GM12864 (cell line): ENCODE results near the gene RAB11B.
"Not testable (repeated sequence)": the region's sequence is repeated elsewhere in the genome, so short reads cannot be mapped to it uniquely, and the experiment has no call there.

Experiments used
- DNase-seq: peaks from one replicate; pipeline ENCODE4 v3.0.0-alpha.2; 2011; ENCODE audit warnings: low read depth
- H3K4me3 ChIP-seq: 2 replicates; pipeline ENCODE4 v1.5.1; 2011; ENCODE audit warnings: mild to moderate bottlenecking, low read depth, low read length, control low read depth
- TF ChIP-seq, protein P1 (sequence below): IDR thresholded peaks from 2 replicates; pipeline ENCODE4 v1.5.1; 2011; ENCODE audit warnings: low read depth, mild to moderate bottlenecking, moderate library complexity, low read length, control low read depth, inconsistent platforms; ENCODE audit errors: missing control alignments

RAB11B gene

DNA sequence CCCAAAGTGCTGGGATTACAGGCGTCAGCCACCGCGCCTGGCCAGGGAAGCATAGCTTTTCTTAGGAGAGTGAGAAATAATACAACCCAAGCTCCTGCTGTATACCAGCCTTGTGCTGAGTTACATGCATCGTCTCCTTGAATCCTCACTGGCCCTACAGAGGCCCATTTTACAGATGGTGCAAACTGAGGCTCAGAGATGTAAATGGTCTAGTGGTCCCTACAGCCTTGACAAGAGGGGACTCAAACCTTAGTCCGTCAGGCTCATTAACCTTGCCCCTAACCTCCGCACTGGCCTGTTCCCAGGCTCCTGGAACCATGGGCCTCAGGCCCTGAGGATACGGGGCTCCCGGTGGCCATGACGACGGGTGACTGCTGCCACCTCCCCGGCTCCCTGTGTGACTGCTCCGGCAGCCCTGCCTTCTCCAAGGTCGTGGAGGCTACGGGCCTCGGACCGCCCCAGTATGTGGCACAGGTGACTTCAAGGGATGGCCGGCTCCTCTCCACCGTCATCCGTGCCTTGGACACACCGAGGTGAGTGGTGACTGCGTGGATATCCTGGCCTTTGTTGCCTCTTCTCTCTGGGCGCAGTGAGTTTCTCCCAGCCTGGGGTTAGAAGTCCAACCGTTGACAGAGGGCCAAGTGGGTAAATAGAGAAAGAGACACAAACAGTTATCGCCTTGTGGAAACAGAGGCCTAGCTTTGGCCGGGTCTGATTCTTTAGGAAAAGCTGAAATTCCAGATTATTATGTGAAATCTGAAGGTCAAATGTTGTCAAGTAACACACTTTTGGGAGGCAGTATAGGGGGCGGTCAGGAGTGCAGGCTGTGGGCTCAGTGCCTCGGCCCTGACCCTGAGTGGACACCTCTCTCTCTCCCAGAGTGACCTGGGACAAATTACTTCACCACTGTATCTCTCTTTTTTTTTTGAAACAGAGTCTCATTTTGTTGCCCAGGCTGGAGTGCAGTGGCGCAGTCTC is 31.6 kb downstream of the RAB11B start:
- TF ChIP-seq, protein P1, sequence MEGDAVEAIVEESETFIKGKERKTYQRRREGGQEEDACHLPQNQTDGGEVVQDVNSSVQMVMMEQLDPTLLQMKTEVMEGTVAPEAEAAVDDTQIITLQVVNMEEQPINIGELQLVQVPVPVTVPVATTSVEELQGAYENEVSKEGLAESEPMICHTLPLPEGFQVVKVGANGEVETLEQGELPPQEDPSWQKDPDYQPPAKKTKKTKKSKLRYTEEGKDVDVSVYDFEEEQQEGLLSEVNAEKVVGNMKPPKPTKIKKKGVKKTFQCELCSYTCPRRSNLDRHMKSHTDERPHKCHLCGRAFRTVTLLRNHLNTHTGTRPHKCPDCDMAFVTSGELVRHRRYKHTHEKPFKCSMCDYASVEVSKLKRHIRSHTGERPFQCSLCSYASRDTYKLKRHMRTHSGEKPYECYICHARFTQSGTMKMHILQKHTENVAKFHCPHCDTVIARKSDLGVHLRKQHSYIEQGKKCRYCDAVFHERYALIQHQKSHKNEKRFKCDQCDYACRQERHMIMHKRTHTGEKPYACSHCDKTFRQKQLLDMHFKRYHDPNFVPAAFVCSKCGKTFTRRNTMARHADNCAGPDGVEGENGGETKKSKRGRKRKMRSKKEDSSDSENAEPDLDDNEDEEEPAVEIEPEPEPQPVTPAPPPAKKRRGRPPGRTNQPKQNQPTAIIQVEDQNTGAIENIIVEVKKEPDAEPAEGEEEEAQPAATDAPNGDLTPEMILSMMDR = no peak

DNA sequence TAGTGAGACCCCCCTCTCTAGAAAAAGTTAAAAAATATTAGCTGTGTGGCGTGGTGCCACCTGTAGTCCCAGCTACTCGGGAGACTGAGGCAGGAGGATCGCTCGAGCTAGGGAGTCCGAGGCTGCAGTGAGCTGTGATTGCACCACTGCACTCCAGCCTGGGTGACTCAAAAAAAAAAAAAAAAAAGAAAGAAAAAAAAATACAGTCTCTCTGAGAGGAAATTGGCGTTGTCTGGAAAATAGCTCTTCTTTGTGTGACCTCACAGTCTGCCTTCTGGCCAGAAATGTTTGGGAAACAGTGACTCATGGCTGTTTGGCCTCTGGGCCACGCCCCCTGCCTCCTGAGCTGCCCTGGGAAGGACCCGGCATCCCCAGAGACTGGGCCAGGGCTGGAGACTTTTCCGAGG is 33.7 kb downstream of the RAB11B start:
- DNase-seq = no peak
- TF ChIP-seq, protein P1 = no peak
- H3K4me3 ChIP-seq = no peak overlapping the region

More for the DNA sequence above, 31.6 kb downstream of the RAB11B start:
- no peak for DNase-seq
- H3K4me3 ChIP-seq = no peak overlapping the region

GRCh38 chr19:8425331-8425730 is 35.2 kb downstream of the RAB11B start:
- H3K4me3 ChIP-seq, DNase-seq: not testable (repeated sequence)

- TF ChIP-seq, protein P1 = no peak
- no peak for DNase-seq
- no peak overlapping the region for H3K4me3 ChIP-seq
Measured at GRCh38 chr19:8426283-8426682, 36.1 kb downstream of the RAB11B start.

GRCh38 chr19:8429044-8429443 is 38.9 kb downstream of the RAB11B start:
- no peak for DNase-seq
- TF ChIP-seq, protein P1 = no peak
- H3K4me3 ChIP-seq = no peak overlapping the region

GRCh38 chr19:8429826-8430225 is 39.7 kb downstream of the RAB11B start:
- no peak overlapping the region for H3K4me3 ChIP-seq
- TF ChIP-seq, protein P1 = no peak
- DNase-seq = no peak

DNA sequence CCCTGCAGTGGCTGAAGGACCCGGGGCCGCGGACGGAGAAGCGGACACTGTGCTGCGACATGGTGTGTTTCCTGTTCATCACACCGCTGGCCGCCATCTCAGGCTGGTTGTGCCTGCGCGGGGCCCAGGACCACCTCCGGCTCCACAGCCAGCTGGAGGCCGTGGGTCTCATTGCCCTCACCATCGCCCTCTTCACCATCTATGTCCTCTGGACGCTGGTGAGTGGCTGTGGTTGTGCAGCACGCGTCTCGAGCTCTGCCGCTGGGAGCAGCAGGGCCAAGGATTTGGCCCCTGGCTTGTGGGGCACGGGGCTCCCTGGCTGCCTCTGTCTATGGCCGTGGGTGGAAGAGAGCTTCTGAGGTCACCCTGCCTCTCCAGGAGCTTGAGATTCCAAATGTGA is 40.5 kb downstream of the RAB11B start:
- no peak overlapping the region for H3K4me3 ChIP-seq
- DNase-seq = no peak

More for the DNA sequence above, 40.5 kb downstream of the RAB11B start:
- TF ChIP-seq, protein P1 = no peak
